KBM-7 (cell line): Measurements from ENCODE around the gene ARL17B.
"Not testable (repeated sequence)": the region's sequence is repeated elsewhere in the genome, so short reads cannot be mapped to it uniquely, and the experiment has no call there.

Experiments
- DNase-seq: peaks from one replicate; pipeline ENCODE4 v3.0.0-alpha.2; 2015
- in situ Hi-C: fragments of 300-500 bp; cut with MboI; formaldehyde crosslinking; loops from 2 replicates; pipeline ENCODE4 v1.14.3; 2020; ENCODE audit warnings: low sequenced_read_pairs, low pct_unique_long_range_greater_than_20kb, mixed read lengths

Gene ARL17B

DNA sequence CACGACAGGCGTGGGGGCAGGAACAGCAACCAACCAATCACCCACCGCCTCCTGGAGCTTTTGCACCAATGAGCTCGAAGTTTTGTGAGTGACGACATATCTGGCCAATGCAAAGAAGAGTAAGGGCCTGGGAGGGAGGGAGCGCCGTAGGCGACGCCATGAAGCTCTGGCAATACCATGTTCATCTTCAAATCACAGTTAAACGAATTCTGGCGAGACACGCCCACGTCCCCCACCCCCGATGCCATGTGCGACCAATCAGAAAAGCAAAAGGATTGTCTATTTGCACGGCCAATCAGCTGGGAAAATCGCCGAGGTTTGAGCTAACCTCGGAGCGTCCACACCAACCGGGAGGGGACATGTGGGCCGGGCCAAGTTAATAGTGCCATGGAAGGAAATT, at the start of gene ARL17B:
Gene ARL17B, minus strand, starts transcription at position 12 of the 400 bp plus-strand sequence. CDS start 3,369 bp downstream, outside the sequence.
- DNase-seq, in situ Hi-C loops: not testable (repeated sequence)

DNA sequence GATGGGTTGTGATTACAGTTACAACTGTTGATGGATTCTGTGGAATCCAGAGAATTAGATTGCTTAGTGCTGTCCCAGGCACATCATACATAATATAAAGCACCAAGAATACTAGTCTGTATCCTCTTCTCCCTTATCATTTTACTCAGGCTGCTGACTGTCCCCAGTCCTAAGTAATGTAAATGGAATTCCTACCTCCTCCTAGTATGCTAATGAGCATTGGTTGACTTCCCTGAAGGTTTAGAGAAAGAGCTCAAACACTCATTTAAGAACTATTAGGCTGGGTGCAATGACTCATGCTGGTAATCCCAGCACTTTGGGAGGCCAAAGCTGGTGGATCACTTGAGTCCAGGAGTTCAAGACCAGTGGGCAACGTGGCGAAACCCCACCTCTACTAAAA, 48.3 kb upstream of the ARL17B start:
- DNase-seq, in situ Hi-C loops: not testable (repeated sequence)

DNA sequence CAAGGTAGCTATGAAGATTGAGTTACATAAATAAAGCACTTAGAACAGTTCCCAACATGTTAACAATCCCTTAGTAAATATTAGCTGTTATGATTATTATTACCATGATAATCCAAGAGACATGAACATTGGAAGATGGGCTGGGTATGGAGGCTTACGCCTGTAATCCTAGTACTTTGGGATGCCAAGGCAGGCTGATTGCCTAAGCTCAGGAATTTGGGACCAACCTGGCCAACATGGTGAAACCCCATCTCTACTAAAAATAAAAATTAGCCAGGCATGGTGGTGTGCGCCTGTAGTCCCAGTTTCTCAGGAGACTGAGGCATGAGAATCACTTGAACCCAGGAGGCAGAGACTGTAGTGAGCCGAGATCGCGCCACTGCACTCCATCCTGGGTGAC, 45.6 kb upstream of the ARL17B start:
- DNase-seq, in situ Hi-C loops: not testable (repeated sequence)

DNA sequence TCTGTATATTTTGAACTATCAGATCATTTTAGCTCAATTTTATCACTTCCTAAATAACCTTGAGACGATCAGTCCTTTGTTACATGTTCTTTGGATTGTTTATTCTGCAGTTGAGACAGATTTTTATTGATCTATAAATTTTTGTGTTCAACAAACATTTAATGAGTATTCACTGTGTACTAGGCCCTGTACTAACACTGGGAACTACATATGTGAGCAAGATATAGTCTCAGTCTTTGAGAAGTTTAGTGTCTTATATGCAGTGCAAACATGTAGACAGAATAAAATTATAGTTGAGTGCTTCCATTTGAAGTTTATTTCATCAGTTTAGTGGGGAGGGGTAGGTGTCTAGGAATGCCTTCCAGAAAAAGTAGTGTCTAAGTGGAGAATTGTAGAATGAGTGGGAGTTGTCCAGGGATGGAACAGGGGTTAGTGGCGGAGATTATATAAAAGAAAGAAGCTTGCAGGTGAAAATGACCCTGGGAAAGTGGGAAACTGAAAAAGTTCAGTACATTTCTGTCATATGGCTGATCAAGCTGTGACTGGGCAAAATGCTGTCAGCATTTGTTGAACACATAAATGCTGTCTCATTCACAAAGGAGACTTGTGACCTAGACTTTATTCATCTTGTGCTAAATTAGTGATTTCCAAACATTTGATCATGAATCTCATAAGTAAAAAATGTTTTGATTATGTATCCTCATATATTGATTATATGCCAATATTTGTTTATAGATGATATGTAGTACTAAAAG, 39.6 kb upstream of the ARL17B start:
- DNase-seq, in situ Hi-C loops: not testable (repeated sequence)

DNA sequence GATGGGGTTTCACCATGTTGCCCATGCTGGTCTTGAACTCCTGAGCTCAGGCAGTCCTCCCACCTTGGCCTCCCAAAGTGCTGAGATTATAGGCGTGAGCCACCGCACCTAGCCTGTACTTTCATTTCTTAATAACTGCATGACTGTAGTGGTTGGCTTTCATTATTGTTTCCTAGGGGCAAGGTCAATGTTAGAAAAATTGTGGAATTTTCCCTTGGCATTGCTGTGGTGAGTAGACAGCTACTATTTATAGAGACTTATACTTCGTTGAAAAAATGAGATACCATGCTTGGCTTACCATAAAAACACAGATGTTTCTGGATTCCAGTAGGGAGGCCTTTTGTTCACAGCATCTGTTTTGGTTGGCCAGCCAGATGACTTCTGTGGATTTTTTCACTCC, 39.0 kb upstream of the ARL17B start:
- DNase-seq, in situ Hi-C loops: not testable (repeated sequence)

DNA sequence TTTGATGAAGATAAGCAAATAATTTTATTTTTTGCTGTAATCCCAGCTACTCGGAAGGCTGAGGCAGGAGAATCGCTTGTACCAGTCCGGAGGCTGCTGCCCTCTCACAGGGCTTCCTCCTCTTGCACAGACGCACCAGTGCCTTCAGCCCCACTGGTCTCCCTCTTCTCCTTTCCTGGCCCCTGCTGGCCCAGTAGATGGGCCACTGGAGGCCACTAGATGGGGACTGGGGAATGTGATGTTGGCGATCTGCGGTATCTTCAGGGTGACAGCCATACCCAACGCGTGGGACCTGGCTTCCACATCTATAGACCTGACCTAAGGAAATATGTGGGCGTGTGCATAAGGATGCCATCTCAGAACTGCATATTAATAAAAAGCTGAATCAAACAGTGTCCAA, 38.4 kb upstream of the ARL17B start:
- in situ Hi-C loops, DNase-seq: not testable (repeated sequence)

DNA sequence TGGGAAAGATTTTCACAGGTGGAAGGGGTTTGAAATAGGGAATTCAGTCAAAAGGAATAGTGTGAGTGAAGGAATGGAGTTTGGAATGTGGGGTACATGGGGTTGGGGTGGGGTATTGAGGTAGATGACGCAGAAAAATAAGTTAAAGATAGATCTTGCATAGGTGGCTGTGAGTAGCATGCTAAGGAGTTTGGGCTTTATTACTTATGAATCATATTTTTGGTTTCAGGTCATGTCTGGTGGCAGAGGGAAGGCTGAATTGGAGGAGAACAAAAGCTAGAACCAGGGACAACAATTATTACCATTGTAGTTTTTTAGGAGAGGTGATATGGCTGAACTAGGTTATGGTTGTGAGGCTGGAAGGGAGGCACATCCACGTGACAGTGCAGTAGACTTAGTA, 34.7 kb upstream of the ARL17B start:
- DNase-seq, in situ Hi-C loops: not testable (repeated sequence)

DNA sequence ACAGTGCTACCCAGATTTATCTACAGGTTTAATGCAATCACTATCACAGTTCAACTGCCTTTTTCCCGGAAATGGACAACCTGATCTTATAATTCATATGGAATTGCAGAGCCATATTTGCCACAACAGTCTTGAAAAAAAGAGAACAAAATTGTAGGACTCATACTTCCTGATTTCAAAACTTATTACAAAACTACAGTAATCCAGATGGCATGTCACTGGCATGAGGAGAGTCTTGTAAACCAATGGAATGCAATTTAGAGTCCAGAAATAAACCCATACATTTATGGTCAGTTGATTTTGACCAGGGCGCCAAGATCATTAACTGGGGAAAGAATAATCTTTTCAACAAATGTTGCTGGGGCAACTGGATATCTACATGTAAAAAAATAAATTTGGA, 32.1 kb upstream of the ARL17B start:
- DNase-seq, in situ Hi-C loops: not testable (repeated sequence)

DNA sequence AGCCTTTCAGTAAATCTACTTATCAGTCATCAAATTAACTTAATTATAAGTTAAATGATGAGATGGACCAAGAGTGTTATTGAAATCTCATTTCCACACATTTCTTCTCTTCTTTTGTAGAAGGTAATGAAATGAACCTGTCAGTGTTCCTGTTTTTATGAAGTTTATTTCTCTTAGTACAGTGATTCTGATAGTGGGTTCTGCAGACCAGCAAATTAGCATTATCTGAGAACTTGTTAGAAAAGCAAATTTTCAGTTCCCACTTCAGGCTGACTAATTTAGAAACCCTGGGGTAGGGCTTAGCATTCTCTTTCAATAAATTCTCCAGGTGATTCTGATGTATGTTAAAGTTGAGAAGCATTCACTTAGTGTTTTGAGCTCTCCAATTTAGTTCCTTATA, 23.9 kb upstream of the ARL17B start:
- in situ Hi-C loops, DNase-seq: not testable (repeated sequence)

DNA sequence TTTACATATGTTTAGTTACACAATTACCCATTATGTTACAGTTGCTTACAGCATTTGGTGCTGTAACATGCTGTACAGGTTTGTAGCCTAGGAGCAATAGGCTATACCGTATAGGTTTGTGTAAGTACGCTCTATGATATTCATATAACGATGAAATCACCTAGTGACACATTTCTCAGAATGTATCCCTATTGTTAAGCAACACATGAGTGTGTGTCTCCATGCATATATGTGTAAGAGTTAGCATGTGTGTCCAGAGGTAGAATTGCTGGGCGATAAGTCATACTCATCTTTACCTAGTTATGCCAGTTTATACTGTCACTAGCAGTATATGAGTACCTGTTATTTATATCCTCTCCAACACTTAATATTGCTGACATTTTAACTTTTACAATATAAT, 21.6 kb upstream of the ARL17B start:
- DNase-seq, in situ Hi-C loops: not testable (repeated sequence)

DNA sequence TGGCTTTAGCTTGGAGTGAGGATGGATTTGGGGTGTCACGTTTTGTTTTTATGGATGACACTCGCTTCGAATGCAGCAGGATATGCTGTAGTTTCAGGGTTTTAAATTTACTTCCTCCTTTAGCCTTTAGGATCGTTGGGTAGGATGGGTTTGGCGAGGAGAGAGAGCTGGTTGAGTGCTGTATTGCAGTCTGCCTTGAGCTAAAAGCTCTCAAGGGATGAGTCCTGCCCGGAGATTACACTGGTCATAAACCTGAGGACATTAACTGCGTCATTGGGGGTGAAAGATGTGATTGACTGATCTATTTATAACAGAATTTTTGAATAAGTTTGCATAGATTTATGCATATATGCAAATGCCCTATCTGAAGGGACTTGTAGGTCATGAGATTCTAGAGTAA, 11.9 kb upstream of the ARL17B start:
- DNase-seq, in situ Hi-C loops: not testable (repeated sequence)

DNA sequence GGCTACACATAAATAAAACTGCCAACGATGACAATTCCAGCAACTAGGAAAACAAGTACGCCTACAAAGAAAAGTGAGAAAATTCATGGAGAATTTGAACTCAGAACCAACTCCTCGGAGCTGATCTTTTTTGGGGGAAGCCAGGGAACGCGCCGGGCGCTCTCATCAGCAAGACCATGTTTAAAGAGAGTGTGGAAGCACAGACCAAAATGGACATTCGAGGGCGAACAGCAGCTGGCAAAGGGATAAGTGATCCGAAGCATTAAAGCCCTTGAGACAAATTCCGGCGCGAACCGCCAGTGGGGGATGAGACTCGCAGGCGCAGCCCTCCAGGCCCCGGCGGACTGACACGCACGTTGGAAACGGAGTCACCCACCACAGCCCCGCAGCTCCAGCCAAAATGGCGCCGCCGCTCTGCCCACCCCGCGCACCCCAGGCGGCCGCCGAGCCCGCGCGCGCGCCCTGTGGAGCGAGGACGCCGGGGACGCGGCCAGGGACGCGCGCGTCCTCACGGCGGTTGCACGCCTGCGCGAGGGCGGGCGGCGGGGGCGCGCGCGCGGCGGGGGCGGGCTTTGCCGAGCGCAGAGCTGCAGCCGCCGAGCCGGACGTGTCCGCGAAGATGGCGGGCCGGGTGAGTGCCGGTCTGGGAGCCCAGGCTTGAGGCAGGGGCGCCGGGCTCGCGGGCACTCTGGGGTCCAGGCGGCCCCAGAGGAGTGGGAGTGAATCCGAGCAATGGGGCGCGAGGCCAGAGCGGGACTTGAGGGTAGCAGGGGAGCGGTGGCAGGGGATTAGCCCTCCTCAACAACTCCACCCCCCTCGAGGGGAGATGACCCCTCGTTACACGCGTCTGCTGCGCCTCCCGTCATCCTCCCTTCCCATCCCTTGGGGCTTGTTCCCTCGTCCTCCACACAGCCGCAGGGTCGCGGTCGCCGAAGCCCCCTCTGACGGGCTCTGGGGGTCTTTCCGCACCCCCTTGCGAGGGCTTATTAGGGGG, 11.0 kb upstream of the ARL17B start:
- DNase-seq, in situ Hi-C loops: not testable (repeated sequence)

DNA sequence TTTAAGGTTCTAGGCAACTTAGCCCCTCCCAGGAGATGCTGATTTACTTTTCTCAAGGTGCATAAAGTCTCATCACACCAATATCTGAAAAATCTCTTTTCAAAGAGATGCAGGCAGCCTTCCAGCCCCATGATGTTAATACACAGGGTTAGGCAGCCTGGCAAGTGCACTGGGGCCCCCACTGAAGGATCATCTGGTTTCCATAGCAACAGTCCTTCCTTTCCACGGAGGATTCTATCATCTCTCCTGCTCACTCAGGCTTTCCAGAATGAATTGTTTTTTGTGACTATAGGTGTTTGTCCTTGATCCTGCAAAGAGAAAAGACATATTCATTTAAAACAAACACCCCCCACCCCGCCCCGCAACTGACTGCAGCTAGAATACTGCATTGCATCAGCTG, 6.0 kb upstream of the ARL17B start:
- in situ Hi-C loops, DNase-seq: not testable (repeated sequence)

DNA sequence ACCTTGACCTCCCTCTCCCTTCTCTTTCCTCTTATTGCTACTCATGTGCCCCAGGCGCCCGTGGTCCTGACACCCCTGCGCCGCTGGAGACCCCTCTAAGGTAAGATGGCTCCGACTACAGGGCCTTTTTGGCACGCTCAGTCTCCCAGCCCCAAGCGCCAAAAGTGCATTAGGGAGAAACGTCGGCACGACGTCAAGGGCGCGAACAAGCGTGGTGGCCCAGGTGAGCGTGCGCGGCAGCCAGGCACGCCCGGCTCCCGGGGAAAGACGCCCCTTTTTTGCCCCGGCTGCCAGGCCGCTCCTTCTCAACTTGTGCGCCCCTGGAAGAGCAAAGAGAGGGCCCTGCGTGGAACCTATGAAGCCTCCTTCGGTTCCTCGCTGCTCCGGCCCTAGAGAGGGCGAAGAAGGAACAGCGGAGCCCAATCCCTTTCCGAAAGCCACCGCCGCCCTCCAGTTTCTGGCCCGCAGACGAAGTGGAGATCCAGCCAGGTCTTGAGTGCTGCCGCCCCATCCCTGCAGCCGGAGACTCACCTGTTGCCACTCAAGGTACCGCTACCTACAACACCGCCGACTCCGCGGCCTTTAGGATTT, 326 bp downstream of the ARL17B start:
- DNase-seq, in situ Hi-C loops: not testable (repeated sequence)

DNA sequence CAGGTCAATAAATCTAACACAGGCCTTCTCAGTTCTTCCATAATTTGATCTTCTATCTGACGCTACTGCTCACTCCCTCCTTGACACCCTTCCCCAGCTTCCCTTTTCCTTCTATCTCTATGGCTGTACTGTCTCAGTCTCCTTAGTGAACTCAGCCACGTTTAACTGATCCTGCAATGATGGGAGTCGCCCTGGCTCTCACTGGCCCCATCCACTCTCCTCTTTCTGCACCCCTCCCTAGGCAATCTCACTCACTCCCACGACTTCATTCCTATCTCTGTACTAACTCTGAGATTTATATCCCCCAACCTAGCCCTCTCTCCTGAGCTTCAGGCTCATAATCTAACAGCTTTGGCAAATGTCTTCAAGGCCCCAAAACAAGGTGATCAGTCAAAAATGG, 7.7 kb downstream of the ARL17B start:
- in situ Hi-C loops, DNase-seq: not testable (repeated sequence)

DNA sequence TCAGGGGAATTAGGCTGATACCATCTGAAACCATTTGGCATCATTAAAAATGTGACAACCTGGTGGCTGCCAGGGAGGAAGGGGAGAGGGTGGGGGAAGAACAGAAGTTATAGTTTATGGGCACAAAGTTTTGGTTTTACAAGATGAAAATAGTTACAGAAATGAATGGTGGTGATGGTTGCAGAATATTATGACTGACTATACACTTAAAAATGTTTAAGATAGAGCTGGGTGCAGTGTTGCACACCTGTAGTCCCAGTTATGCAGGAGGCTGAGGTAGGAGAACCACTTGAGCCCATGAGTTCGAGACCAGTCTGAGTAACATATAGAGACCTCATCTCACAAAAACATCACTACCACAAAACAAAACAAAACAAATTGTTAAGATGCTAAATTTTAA, 12.5 kb downstream of the ARL17B start:
- in situ Hi-C loops = not testable (repeated sequence)

DNA sequence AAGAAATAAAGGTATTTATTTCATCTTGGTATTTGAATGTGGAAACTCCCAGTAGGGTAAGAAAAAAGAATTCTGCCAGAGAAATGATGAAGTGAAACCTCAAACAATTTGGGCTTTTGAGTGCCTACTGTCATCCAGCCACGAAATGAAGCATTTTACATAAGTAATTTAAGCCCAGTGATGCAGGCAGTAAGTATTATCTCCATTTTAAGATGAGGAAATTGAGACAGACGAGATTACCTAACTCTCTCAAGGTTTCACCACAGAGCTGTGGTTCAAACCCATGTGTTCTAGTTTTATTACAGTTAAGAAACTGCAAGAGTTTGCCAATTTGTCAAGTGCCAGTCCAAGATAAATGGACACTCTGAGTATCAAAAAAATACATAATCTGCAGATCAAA, 13.2 kb downstream of the ARL17B start:
- in situ Hi-C loops, DNase-seq: not testable (repeated sequence)

More for the DNA sequence above, 12.5 kb downstream of the ARL17B start:
- not testable (repeated sequence) for DNase-seq

DNA sequence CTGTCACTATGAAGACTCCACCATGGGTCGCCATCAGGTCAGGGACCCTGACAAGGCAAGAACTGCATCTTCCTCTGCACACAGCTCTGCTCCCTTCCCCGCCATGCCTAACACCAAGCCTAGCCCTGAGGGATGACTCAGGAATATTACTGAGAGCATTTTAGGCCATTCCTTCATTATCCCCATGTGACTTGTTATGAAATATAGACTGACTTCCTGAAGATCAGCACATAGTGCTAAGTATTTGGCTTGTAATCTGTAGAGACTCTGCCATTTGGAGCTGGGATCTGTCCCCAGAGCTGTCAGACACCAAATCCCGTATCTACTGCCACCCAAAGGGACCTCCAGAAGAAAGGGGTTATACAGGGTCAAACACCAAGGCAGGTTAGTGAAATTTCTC, 19.4 kb downstream of the ARL17B start:
- in situ Hi-C loops, DNase-seq: not testable (repeated sequence)

DNA sequence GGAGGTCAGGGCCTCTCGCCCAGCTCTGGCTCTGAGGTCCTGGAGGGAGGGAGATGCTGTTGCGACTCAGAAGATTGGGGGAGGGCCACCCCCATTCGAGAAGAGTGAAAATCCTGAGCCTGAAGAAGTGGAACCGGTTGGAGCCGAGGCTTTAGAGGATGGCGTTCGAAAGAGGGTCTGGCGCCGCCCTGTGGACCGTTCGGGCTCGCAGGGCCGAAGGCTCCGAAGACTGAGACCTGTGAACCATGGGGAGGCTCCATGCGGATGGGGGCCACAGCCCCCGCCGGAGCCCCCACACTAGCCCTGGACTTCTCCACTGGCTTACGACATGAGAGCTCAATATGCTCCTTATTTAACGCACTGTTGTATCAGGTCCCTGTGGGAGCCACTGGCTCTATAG, 20.3 kb downstream of the ARL17B start:
- in situ Hi-C loops, DNase-seq: not testable (repeated sequence)
